ENCODE results near the gene MCM6.

- TF ChIP-seq CTCF (IDR thresholded peaks at IDR 0.05), result no peak
- TF ChIP-seq EZH2 (IDR thresholded peaks at IDR 0.05), result no peak
Observed at GRCh38 chr2:135829378-135830135, 46.7 kb downstream of the MCM6 start.

All from neural progenitor cell (in vitro differentiated cells).